HG03095 (cell line): ENCODE results near the gene TNXB.
"Not testable (repeated sequence)": the region's sequence is repeated elsewhere in the genome, so short reads cannot be mapped to it uniquely, and the experiment has no call there.

ENCODE experiments used
- ATAC-seq: cut with Tn5 transposase; IDR thresholded peaks from one replicate; pipeline ENCODE4 v1.9.1; 2021; ENCODE audit warnings: moderate library complexity; ENCODE audit not compliant: unreplicated experiment

The TNXB gene

DNA sequence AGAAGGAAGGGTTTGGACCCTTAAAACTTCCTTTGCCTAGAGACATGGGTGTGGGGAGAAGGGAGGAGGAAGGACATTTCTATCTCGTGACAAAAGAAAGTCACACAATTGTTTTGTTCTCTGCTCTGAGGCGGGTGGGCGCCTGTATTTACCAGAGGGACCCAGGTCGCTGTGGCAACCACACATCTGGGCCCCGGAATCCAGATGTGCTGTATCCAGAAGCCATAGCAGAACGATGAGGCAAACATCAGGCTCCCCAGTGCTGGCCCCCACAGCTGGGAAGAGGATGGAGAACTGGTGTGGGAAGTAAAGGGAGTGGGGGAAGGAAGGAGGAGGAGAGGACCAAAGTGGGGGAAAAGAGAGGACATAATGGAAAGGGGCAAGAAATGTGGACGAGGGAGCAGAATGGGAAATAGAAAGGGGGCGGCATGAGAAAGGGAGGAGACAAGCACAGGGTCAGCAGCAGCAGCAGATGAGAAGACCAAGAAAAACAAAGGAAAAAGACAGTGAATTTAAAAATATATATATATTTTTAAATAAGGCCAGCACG lies 3.4 kb upstream of the TNXB start:
- ATAC-seq = no peak

DNA sequence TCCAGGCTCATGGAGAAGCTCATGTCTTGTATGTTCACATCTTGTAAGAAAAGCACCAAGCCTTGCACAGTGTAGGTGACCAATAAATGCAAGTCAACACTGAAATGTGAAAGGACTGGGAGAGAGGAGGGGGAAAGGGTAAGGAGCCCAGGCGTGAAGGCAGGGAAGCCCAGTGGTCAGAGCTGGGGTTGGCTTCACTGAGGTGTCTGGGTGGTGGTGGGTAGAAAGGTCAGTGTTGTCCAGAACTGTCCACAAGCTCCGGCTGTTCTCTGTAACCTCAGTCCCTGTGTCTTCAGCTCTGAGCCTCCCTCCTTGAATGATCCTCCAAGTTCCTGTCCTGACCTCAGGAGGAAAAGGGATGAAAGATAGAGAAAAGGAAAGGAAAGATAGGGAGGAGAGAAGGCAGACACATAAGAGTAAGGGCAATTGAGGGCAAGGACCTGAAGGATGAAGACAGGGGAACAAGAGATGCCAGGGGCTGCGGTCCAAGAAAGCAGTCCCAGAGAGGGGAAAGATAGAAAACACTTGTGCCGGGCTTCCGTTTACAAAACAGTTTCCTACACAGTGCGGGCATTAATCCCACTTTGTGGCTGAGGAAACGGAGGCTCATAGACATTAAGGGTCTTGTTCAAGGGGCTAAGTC lies 2.4 kb upstream of the TNXB start:
- ATAC-seq = no peak

DNA sequence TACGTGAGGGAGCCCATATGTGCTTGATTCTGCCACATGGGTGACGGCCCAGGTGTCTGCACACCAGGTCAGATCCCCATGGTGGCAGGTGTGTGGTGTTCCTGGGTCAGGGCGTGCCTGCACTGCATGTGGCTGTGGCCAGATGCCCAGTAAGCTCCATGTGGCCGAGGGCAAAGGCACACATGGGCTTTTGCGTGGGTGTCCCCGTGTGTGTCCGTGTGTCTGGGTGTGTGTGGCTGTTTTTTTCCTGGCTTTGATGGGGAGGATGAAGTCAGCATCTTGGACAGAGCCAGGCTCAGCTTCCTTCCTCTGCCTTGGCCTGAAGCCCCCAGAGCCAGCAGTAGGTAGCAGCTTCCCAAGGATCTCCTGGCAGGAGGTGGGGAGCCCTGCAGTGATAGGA lies 1.5 kb upstream of the TNXB start:
- no peak for ATAC-seq

DNA sequence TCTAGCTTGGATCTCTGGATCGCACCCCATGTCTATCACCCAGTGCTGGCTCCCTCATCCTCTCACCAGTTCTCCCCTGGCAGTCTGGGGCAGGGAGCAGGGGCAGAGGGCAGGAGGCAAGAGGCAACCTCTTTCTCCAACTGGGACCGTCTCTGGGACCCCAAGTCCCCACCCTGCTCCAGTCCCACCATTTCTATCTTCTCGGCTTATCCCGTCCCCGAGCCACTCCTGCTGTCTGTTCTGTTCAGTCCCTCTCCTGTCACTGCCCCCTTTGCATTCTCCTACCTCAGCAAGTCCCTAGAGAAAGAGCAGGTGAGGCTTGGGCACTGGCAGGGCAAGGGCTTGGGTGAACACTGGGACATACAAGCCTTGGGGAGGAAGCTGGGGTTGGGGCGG lies 625 bp upstream of the TNXB start:
- no peak for ATAC-seq

DNA sequence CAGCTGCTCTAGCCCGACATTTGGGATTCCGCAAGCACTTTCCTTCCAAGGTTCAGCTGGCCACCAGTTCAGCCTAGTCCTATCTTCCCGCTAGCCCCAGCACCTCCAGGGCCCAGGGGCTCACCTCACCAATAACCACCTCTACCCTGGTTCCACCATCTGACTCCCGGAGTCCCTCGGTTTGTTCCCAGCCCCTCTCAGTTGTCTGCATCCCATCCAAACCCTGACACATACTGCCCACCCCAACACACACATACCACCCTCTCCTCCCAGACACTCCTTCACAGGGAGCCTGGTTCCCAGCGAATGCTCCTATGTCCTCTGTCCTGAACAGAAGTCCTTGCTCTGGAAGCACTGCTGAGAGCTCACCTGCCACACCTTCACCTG lies 418 bp downstream of the TNXB start:
- no peak for ATAC-seq

DNA sequence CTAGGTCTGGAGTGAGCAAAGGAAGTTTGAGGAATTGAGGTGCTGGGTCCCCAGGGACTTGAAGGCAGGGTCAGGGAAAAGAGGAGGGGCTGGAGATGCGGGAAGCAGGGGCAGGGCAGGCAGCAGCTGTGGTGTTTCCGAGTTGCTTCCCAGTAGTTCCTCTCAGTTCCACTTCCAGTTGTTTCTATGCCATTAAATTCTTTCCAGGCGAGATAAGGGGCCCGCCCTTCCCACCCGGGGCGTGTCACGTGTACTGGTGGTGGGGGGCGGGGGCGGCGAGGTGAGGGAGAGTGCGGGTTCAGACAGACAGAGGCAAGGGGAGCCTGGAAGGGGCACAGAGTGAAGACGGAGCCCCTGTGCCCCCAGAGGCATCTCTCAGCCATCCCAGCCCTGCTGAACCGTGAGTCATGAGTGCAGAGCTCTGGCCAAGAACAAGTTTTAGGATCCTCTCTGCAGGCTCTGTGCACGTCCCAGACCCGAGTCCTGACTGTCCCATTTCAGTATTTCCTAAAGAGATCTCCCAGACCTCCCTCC lies 977 bp downstream of the TNXB start:
- no peak for ATAC-seq

DNA sequence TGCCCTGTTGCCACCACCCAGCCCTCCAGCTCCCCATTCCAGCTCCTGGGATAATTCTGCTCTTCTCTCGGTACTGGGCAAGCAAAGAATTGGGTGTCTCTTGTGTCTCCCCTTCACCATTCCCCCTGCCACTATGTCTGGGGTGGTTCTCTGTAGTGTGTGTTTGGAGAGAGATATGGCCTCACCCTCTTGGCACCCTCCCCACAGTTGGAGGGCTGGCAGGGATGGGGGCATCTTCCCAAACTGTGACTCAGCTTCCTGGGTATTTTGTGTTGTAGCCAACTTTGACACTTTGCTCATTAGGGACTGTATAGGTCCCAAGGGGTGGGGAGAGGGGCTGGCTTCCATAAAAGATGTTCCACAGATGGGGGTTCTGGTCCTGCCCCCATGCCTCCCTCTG lies 1.7 kb downstream of the TNXB start:
- ATAC-seq = no peak

DNA sequence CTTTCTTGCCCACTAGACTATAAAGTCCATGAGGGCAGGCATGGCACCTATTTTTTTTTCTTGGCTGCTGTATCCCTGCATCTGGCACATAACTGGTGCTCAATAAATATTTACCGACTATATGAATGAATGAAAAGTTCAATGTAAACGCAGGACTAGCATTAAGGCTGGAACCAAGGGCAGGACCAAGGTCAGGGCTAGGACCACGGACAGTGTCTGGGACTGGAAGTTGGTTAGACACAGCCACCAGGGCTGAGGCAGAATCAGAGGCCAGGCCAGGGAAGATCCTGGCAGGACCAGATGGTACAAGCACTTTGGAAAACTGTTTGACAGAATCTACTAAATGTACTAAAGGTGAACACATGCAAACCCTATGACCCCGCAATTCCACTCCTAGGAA lies 3.7 kb downstream of the TNXB start:
- no peak for ATAC-seq

DNA sequence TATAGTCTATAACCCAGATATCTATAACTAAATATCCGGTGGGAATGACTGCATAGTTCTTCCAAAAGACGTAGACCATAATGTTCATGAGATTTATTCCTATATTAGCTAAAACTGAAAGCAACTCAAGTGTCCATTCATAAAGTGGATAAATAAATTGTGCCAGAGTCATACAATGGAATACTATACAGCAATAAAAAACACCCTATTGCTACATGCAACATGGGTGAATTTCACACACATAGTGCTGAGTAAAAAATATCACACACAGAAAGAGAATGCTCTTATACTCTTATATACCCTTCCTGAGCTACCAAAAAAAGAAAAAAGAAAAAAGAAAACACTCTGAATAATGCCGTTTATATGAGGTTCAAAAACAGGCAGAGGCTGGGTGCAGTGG lies 6.9 kb downstream of the TNXB start:
- ATAC-seq = no peak

DNA sequence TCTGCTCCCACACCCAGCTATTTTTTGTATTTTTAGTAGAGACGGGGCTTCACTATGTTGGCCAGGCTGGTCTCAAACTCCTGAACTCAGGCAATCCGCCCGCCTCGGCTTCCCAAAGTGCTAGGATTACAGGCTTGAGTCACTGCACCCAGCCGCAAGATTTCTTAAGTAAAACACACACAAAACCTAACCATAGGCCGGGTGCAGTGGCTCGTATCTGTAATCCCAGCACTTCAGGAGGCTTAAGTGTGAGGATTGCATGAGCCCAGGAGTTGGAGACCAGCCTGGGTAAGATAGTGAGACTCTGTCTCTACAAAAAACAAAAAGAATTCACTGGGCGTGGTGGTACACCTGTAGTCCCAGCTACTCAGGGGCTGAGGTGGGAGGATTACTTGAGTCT lies 8.9 kb downstream of the TNXB start:
- not testable (repeated sequence) for ATAC-seq

DNA sequence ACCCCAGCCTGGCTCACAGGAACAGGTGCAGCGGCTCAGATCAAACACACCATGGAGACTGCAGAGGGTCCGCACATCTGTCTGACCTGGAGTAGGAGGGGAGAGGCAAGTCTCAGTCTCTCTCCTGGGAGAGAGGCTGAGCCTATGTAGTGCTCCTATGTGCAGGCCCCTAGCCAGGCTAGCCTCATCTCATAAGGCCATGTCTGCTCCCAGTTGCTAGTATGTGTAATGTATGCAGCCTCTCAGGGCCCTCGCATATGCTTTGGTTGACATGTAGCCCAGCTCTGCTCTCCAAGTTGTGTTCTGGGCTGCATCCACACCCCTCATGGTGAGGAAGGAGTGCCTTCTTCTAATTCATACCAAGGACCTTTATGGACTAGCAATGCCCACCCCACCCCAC lies 11.8 kb downstream of the TNXB start:
- no peak for ATAC-seq

DNA sequence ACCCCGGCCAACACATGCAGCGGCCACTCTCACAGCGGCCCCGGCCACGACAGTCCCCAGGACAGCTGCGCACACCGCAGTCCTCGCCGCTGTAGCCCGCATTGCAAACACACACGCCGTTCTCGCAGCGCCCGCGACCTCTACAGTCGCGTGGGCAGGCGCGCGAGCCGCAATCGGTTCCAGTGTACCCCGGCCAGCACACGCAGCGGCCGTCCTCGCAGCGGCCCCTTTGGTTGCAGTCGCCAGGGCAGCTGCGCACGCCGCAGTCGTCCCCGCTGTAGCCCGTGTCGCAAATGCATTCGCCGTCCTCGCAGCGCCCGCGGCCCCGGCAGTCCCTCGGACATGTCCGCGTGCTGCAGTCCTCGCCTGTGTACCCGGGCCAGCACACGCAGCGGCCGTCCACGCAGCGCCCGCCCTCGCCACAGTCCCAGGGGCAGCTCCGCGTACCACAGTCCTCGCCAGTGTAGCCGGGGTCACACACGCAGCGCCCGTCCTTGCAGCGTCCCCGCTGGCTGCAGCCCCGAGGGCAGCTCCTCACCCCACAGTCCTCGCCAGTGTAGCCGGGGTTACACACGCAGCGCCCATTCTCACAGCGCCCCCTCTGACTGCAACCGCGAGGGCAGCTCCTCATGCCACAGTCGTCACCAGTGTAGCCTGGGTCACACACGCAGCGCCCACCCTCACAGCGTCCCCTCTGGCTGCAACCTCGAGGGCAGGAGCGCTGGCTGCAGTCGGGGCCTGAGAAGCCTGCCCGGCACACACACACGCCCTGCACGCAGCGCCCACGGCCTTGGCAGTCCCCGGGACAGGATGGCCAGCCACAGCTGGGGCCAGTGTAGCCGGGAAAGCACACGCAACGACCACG lies 12.5 kb downstream of the TNXB start:
- ATAC-seq = no peak

DNA sequence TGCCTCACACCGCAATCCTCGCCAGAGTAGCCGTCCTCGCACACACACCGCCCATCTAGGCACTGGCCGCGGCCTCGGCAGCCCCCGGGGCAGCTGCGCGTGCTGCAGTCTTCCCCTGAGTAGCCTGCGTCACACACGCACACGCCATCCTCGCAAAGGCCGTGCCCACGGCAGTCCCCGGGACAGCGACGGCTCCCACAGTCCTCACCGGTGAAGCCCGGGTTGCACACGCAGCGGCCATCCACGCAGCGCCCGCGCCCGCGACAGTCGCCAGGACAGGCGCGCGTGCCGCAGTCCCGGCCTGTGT lies 13.1 kb downstream of the TNXB start:
- ATAC-seq = no peak

DNA sequence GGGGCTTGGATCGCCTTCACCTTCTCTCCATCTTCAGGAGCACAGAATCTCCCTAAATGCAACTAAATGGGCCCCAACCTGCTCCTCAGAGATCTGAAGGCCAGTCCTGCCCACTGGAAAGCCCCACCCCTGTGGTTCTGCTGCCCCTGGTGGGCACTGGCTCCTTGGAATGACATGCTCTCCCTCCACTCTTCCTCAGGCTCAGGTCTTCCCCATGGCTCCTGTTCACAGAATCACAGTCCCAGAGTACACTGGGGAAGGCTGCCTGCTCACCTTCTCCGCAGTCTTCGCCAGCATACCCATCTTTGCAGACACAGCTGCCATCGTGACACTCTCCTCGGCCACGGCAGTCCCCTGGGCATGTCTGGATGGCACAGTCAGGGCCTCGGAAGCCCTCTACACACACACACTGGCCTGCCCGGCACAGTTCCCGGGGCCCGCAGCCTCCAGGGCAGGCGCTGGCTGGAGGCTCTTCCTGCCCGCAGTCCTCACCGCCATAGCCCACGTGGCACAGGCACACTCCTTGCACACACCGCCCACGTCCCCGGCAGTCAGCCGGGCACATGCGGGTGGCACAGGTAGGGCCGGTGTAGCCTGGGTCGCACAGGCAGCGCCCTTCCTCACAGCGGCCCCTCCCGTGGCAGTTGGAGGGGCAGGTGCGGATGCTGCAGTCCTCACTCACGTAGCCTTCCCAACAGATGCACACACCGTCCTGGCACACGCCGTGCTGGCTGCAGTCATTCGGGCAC lies 13.6 kb downstream of the TNXB start:
- ATAC-seq = no peak

DNA sequence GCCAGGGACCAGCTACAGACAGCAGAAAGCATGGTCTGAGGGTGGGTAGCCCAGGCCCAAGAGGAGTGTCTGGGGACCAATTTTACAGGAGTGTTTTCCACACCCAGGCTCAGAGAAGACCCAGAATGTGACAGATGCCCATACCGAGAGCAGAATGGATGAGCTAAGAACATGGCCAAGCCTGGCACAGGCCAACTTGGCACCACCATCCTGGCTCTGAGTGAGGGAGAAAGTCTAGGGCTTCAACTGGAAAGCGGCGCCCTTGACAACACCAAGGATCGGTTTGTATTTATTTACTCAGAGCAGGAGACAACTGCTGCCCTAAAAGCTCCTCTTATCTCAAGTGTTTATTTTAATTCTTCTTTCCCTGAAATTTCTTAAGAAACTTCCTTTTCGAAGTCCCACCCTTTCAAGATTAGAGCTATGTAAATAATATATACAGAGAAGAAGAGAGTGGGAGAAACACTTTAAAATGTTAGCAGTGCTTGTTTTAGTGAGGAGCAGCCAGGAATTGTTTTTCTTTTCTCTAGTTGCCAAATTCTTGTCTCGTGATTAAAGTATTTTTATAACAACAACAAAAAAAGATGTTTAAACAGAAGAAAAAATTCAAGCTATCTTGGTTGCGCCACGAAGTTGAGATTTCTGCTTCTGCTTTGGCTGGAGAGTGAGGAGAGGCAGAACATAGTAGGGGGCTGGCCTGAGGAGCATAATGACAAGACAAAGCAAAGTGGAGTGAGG lies 16.2 kb downstream of the TNXB start:
- ATAC-seq = no peak

DNA sequence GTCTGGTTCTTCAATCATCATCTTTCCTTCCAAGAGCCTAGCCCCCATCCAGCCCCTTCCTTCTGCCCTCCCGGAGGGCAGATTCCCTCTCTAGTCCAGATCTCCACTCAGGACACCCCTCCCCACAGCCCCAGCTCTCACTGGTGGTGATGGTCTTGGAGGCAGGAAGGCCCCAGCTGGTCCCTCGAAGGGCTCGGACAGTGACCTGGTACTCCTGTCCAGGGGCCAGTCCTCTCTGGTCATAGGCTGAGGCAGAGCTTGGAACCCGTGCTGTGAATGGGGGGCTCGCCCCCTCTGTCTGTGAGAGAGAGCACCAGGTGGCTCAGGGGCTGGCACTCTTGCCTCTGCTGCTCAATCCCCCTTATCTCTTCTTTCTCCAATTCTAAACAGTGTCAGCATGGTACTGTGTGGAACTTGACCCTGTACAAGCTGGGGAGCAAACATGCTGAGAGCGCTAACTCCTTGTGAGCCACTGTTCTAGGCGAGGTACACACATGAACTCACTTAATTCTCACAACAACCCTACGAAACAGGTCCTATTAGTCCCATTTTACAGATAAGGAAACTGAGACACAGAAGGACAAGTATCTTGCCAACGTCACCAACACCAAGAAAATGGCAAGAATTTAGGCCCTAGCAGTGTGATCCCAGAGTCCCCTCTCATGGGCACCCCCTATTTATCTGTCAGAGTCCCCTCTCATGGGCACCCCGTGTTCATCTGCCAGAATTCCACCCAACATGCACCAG lies 19.9 kb downstream of the TNXB start:
- ATAC-seq = no peak

DNA sequence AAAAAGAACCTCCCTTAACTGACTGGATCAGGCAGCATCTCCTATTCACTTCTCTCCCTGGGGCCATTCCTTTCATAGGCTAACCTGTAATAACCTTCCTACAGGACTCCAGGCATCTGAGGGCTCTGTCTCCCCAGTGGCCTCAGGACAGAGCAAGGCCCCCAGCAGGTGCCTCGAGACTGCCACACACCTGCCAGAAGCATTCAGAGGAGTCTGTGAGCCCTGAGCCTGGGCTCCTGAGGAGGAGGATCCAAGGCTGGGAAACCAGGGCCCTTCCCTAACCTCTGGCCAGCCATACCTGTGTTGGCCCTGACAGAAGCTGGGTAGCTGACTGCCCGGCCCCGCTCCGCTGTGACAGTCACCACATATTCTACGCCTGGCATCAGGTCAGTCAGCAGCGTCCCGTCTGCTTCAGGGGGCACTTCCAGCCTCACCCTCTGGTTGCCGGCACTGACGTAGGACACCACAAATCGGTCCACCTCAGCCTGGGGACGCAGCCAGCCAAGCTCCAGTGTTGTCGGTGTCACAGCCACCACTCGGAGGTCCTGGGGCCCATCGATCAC lies 20.6 kb downstream of the TNXB start:
- ATAC-seq = no peak

DNA sequence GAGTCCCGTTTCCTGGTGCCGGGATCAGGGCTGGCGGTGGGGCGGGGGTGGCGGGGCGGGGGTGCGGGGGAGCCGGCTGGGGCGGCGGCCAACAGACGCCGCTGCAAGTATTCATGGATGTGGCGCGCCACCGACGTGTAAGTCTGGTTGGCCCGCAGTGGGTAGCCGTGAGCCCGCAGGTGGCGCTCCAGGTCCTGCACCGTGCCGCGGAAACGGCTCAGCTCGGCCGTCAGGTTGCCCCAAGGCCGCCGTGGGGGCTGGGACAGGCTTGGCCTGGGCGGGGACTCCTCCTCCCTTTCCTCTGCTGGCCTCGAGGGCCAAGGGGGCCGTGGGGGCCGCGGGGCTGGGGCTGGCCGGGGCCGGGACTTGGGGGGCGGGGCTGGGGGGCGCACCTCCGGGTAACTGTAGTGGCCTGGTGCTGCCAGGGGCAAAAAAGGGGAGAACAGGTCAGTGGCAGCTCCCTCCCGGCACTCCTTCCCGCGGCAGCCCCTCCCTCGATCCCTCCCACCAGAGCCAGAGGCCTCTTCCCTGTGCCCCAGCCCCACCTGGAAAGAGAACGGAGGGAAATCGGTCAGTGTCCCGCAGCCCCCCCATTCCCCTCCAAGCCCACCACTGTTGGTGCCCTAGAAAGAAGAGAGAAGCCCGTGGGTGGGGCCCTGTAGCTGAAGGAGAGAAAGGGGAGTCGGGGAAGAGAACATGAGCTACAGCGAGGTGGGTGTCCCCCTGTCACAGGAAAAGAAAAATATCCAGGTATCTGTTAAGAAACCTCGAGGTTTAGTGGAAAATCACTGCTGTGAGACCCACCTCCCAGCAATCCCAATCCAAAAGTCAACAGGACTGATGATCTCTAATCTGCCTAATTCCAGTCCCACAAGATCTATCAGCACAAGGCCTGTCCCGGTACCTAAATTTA lies 21.3 kb downstream of the TNXB start:
- no peak for ATAC-seq
